GM19455 (cell line): ENCODE measurements around the gene GATA3.
A peak's percentile ranks its signal among the peaks of the same experiment; 100 is the strongest.
"Not testable (repeated sequence)": the region's sequence is repeated elsewhere in the genome, so short reads cannot be mapped to it uniquely, and the experiment has no call there.

Experiments used
- ATAC-seq: cut with Tn5 transposase; IDR thresholded peaks from one replicate; pipeline ENCODE4 v1.9.1; 2021; ENCODE audit not compliant: unreplicated experiment

The GATA3 gene

DNA sequence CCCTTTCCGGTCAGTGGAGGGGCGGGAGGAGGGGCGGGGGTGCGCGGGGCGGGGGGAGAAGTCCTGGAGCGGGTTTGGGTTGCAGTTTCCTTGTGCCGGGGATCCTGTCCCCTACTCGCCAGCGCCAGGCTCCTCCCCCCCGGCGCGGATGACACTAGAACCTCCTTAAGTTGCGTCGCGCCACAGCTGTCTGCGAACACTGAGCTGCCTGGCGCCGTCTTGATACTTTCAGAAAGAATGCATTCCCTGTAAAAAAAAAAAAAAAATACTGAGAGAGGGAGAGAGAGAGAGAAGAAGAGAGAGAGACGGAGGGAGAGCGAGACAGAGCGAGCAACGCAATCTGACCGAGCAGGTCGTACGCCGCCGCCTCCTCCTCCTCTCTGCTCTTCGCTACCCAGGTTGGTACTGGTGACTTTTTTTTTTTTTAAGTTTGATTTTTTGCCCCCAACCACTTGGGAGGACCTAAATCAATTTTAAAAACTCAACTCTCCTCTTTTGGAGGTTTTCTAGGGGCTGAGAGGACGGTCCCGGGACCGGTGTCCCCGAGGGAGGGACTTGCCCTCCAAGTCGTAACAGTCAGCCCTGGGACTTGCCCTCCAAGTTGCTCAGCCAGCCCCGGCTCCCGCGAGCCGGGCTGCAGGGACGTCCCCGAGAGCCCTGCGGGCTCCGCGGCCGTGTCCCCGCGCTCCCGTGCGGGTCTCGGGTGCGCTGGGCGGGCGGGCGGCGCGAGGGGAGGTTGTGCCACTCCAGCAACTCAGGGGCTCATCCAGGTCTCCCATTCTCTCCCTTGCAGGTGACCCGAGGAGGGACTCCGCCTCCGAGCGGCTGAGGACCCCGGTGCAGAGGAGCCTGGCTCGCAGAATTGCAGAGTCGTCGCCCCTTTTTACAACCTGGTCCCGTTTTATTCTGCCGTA is at the start of gene GATA3:
Gene GATA3 (plus strand): TSS at position 195 of the 914 bp plus-strand sequence. CDS start 968 bp downstream, outside the sequence.
- peak; percentile 40 for ATAC-seq

DNA sequence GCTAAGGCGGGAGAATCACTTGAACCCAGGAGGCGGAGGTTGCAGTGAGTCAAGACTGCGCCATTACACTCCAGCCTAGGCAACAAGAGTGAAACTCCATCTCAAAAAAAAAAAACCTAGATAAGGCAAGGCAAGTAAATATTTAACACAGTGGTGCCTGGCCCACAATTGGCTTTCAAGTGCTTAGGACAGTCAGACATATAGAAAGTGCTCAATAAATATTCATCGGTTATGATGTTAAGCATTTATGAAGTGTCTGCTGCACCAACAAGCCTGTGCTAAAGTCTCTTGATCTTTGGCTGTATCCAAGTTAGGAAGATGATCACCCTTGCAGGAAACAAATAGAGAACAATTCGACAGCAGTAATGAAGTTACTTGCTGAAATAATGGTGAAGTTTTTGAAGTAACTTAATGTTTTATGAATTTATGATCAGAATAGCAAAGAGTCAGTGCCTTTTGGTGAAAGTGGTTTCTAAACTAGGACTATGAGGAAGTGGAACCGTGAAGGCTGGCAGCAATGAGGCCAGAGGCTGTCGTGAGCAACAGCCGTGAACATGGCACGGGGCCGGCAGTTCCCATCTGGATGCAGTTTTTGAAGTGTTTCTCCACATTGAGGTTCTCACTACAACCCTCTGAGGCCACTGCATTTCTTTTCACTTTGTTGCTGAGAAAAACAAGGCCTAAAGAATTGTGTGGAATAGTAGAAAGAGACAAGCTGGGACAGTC is 48.1 kb upstream of the GATA3 start:
- no peak for ATAC-seq

DNA sequence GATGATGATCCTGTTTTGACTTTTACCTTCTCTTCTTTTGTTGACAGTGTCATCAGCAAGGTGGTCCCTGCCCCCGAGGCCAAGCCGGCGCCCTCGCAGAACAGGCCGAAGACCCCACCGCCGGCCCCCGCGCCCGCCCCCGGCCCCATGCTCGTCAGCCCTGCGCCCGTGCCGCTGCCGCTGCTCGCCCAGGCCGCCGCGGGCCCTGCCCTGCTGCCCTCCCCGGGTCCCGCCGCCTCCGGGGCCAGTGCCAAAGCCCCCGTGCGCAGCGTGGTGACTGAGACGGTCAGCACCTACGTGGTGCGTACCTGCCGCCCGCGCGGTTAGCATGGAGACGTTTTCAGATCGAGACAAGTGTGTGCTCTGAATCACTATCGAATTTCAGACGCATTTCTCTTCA is 45.5 kb upstream of the GATA3 start:
- no peak for ATAC-seq

DNA sequence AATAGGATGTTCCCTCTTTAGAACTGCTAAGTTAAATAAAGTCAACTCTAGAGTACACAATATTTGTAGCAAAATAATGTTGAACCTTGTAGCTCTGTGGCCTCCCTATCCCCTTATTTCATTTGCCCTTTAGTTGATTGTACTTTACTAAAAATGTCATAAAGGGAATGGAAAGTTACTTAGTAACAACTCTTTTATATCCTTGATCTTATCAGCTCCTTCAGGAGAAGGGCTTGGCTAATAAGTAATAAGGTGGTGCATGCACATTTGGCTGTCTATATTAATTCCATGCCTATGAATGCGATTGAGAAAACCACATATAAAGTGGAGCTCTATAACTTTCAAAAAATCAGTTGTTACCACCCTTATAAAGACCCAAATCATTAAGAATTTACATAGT is 41.5 kb upstream of the GATA3 start:
- no peak for ATAC-seq

DNA sequence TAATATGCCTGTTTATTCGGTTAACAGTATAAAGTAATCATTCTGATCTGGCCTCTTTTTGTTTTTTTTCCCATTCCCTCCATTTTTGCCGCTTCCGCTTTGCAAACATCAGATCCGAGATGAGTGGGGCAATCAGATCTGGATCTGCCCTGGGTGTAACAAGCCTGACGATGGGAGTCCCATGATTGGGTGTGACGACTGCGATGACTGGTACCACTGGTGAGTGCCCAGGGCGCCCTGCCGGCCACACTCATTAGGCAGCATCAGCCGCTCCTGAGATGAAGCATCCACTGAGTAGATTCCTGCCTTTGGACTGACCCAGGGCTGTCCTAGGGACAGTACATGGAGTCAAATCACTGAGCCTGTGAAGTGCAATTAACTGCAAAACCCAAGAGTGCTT is 40.9 kb upstream of the GATA3 start:
- ATAC-seq = no peak

DNA sequence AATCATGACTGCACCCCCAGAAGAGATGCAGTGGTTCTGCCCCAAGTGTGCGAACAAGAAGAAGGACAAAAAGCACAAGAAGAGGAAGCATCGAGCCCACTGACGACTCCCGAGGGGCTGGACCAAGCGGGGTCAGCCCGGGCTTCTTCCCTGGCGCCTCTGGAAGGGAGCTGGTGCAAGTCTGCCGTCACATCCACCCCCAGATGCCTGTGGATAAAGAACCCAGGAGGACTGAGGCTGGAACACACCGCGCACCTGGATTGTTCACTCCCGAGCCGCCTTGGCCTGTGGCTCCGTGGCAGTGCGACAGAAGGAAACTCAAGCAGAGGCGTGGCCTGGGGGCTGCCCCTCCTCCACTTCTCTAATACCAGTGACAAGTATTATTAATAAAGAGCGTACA is 39.8 kb upstream of the GATA3 start:
- no peak for ATAC-seq

DNA sequence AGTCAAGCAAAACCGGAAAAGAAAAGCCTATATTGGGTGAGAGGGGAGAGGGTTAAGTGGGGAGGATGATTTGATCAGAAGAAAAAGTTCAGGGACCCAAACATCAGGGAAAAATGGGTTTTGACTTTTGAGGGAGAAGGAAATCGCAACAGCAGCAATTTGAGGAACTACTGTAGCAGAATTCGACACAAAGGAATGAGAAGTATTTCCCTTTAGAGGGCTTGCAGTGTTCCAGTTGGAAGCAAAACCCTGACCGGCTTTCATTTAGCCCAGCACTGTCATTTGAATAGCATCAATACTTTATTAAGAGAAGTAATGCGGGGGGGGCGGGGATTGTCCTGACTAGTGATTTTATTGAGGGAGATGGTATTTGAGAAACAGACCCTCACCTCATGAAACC is 37.2 kb upstream of the GATA3 start:
- no peak for ATAC-seq

DNA sequence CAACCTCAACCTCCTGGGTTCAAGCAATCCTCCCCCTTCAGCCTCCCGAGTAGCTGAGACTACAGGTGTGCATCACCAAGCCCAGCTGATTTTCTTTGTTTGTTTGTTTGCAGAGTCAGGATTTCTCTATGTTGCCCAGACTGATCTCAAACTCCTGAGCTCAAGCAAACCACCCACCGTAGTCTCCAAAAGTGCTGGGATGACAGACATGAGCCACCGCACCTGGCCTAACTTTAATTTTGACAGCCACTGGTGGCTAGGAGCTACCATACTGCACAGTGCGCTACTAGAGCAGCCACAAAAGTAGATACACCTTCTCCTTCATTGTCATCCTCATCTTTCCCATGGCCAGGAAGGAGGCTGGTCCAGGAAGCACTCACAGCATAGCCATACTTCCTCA is 31.2 kb upstream of the GATA3 start:
- no peak for ATAC-seq

DNA sequence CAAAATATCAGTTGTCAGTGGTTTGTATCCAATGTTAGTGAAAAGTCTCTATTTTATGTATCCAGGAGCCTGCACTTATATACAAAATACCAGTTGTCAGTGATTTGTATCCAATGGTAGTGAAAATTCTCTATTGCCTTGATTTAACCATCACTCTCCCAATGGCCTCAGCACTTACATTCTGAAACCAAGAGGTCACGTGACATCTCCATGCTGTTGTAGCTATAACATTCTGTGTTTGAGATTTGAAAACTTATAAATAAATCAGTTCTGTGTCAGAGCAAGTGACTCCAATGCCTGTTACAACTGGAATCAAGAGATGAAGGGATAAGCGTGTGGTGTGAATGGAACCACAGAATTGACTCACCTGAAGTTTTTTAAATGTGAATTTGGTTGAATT is 30.6 kb upstream of the GATA3 start:
- ATAC-seq = no peak

DNA sequence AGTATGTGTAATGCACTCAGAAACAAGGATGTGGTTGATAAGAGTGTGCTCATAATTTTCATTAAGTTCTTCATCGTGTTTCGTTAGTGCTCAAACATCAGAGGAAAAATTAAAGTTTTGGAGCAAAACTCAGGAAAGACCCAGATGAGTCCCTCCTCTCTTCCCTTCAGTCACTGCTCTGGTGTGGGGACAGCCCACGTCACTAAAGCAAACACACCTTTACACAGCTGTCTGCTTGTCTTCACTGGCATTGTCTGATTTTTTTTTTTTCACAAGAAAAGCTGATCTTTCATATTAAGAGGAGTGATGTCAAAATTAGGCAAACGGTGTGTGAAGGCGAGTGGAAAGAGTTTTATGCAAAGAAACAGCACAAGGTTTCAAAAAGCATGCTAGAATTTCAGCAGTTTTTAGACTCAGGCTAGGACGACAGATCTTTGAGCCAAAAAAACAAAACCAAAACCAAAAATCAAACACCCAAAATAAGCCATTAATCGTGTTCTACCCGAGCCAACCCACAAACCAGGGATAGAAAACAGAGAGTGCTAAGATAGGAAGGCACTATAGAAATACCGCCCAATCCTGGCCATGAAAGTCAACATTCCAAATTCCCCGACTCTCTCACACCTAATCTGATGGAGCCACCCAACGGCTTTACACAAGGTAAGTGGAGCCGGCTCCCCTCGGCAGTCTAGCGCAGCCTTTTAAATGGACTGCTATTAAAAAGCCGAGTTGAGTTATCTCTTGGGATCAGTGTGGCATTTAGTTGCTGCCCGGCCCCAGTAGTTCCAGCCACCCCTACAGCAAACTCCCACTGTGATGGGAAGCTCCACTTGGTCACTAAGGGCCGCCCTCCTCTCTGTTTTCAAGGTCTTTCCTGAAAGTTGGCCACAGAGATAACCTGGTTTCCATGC is 27.9 kb upstream of the GATA3 start:
- no peak for ATAC-seq

DNA sequence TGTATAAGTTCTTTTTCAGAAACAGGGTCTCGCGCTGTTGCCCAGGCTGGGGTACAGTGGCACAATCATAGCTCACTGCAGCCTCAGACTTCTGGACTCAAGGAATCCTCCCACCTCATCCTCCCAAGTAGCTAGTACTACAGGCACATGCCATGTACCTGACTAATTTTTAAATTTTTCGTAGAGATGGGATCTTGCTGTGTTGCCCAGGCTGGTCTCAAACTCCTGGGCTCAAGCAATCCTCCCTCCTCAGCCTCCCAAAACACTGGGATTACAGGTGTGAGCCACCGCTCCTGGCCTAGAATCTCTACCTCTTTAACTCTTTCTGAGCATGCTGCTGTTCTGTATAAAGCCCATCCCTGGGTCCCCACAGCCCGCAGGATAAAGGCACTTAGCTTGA is 23.3 kb upstream of the GATA3 start:
- ATAC-seq = not testable (repeated sequence)

DNA sequence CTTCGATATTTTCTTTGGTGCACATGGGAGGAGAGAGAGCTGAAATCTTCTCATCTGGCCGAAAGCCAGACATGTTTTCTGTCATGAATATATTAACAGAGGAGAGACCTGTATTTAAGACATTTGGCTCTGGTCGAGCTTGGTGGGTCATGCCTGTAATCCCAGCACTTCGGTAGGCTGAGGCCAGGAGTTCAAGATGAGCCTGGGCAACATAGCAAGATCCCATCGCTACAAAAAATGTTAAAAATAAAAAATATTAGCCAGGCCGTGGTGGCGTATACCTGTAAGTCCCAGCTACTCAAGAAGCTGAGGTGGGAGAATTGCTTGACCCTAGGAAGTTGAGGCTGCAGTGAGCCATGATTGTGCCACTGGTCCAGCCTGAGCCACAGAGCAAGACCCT is 21.9 kb upstream of the GATA3 start:
- ATAC-seq = no peak

DNA sequence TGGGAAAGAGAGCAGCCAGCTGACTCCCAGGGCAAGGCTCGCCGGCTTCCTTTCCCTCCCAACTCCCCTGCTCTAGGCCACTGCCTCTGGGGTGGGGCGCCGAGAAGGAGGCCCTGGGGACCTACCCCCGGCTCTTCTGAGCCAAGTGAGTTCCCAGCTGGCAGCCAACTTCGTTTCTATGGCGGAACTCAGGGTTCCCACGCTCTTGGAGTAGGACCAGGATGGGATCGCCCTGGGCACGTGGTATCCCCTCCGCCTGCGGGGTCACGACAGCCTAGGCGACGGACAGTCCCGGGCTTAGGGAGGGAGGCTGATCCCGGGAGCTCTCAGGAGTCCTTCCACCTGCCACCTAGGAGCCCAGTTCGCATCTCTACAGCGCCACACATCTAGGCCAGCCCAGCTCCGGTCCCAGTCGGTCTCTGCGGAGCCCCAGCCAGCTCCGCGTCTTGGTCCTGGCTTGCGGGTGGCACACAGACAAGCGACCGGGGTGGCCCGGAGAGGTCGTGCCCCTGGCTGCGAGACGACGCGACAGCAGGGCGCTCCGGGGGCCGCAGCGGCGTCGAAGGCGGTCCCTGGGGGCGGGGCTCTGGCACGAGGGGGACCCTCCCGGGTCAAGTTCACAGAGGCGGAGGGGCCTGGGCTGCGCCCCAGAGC is 20.5 kb upstream of the GATA3 start:
- no peak for ATAC-seq

DNA sequence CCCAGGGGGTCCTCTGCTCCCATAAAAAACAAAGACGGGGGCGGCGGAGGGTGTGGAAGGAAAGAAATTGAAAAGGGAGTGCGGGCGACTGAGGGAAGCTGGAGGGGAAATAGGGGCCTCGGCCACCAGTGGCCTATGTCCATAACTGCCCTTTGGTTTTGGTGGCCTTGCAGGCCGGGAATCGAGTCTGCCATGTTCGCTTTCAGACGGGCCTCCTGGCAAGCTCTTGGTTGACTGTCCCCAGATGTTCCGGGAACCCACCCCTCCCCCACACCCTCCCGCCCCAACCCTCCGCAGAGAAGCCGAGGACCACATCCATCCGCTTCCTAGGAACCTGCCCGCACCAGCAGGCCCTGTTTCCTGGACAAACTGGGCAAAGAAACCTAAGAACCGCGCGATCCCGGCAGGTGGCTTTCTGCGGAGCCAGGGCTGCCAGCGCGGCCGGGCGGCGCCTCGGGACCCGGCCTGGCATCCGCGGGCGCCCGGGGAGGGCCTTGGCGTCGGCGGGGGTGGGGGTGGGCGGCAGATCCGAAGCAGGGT is 20.0 kb upstream of the GATA3 start:
- no peak for ATAC-seq

DNA sequence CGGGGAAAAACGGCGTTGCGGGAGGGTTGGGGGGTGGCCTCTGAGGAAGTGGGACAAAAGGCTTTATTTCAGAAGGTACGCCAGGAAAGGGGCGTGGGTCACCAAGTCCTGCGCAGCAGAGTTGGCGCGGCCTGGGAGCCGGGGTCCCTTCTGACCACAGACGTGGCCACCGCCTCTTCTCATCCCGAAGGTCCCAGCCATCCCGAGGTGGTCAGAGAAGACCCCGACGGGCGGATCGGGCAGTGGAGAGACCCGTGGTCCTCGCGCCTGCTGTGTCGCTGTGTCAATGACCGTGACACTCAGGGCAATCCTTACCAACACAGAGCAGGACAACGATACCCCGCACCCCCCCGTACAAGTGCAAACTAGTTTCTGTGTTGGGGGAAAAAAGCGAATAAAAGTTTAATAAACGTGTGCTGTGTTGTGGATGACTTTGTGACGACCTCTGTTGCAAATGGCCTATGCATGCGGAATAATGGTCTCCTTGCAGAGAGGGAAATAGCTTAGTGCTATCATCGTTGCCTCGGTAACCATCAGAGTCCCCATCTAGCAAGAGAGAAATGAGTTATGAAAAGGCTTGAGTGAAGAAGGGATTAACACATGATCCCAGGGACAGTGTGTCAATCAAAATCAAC is 19.4 kb upstream of the GATA3 start:
- ATAC-seq = no peak

DNA sequence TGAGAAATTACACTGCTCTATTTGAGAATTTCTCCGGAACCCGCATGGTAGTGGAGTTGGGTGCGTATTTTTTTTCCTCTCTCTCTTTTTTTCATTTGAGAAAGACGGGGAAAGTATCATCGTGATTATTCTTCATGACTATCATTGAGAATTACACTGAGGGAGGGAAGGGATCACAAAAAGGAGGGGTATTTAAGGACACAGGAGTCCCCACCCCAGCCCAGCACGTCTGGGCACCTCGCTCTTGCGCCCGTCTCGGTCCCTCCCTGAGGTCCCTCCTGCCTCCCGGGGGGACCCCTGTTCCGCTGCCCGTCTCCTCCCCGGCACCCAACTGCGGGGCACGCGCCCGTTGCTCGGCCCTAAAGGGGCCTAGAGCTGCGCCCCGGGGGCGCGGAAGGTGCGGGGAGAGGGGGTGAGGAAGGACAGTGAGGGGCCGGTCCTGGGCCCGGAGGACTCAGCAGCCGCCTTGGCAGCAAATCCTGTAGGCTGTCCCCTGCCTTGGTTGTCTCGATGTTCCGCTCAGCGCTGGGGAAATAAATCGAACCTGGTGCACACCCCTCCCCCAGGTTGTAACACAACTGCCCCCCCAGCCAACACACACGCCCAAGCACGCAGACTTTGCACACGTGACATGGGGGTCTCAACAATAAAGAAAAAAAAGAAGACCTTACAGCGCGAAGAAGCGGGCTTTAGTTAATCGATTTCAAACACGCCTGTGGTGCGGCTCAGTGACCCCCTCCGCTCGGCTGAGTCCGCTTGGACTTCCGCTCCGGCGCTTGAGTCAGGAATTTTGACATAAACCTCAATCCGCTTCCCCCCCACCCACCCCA is 18.6 kb upstream of the GATA3 start:
- ATAC-seq = no peak

DNA sequence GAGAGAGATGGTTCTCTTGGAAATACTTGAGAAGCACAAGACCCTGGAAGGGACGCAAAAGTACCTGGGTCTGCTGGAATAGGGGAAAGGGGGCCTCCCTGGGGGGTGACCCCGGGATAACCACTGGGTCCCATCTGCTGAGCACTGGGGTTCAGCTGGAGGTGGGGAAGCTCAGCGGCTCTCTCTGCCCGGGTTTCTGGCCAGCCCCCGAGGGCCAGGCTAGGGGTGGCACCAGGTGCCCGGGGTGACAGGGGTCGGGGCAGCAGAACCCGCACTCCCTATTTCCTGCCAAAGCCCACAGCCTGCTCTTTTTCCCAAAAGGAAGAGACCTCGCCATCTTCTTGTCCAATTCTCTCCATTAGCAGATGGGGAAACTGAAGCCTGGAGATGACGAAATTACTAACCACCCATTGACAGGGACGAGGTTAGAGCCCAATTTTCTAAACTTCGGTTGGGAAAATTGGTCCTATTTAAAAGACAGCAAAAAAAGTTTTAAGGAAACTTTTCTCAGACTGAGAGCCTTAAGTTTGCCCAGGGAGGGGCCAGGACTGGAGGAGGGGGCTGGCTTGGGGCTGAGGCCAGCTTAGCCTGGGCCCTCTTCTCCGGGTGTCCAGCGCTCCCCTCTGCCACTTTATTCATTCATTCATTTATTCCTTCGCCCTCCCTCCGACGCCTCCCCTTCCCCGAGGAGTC is 17.8 kb upstream of the GATA3 start:
- no peak for ATAC-seq

DNA sequence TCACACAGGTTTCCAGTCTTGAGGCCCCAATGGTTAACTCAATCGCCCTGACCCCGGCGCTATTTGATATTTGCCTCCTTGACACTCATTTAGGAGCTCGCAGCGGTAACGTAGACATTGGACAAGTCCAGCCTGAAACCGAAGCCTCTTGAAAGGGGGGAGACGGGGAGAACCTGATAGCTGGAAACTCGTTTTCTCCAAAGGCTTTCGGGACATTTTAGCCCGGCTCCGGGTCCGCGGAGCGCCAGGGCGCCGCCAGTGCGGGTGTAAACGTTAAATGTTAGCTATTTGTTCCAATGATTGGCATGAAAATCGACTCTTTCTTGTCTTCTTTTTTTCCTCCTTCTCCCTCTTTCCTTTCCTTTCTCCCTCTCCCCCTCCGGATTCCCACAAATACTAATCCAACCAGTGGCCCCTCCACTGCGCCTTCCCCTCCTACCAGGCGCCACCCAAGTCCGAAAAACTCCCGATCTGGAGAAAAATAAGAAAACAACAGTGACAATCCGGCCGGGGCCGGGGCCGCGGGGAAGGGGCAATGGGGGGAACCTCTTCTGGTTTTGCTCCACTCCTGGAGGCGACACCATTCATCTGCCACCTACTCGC is 17.2 kb upstream of the GATA3 start:
- no peak for ATAC-seq
